OCI-LY7 (cell line): ENCODE data around the gene YPEL3. TPM values are rescaled to one million over a fixed set of nuclear protein-coding genes. Genes with fewer than 3 reads are reported as not detected.
A peak's percentile ranks its signal among the peaks of the same experiment; 100 is the strongest.

Experiments
- BruUV-seq: library from RNA; stranded (reverse); fragments of 400-500 nt; replicated peaks from 2 replicates; lab custom pipeline; 2021; lab: Mats Ljungman, UMichigan
- CTCF ChIA-PET: fragments of 300-600 bp; sonication (Branson Sonifier 250); formaldehyde crosslinking; loops from one replicate; lab custom pipeline; 2022; ENCODE audit warnings: antibody characterized with exemption; ENCODE audit not compliant: unreplicated experiment; lab: Charles Lee
- POLR2A ChIA-PET: fragments of 300-600 bp; sonication (Branson Sonifier 250); formaldehyde crosslinking; loops from one replicate; lab custom pipeline; 2022; ENCODE audit warnings: antibody characterized with exemption; lab: Charles Lee
- DNase-seq: peaks from one replicate; pipeline ENCODE4 v3.0.0-alpha.2; 2015; ENCODE audit warnings: low spot score
- H2AFZ ChIP-seq: fragments of 200-600 bp; sonication (generic), shearing (Covaris generic); 2 replicates; pipeline ENCODE4 v1.6.1; 2014; ENCODE audit warnings: mild to moderate bottlenecking, antibody characterized with exemption, low read length, moderate library complexity
- H3K27ac ChIP-seq: fragments of 200-600 bp; sonication (generic); 2 replicates; pipeline ENCODE4 v1.5.1; 2014; ENCODE audit warnings: mixed run types, low read depth, mild to moderate bottlenecking, moderate library complexity, low read length, inconsistent platforms; ENCODE audit not compliant: poor library complexity, severe bottlenecking
- H3K36me3 ChIP-seq: fragments of 200-600 bp; sonication (generic); 2 replicates; pipeline ENCODE4 v1.6.1; 2014; ENCODE audit warnings: mild to moderate bottlenecking, antibody characterized with exemption, low read length, moderate library complexity, mixed read lengths; ENCODE audit not compliant: insufficient read depth
- H3K4me1 ChIP-seq: fragments of 200-600 bp; sonication (generic); 2 replicates; pipeline ENCODE4 v1.5.1; 2014; ENCODE audit warnings: mild to moderate bottlenecking, low read length; ENCODE audit not compliant: insufficient read depth, poor library complexity, severe bottlenecking
- H3K4me2 ChIP-seq: fragments of 200-600 bp; sonication (generic); 2 replicates; pipeline ENCODE4 v1.6.1; 2014; ENCODE audit warnings: mild to moderate bottlenecking, low read length
- H3K4me3 ChIP-seq: fragments of 200-600 bp; sonication (generic); 2 replicates; pipeline ENCODE4 v1.5.1; 2014; ENCODE audit warnings: mild to moderate bottlenecking, low read depth, low read length; ENCODE audit not compliant: poor library complexity, severe bottlenecking
- H3K79me2 ChIP-seq: fragments of 200-600 bp; sonication (generic); 2 replicates; pipeline ENCODE4 v1.6.1; 2016; ENCODE audit warnings: low read depth, mild to moderate bottlenecking, low read length, moderate library complexity, mixed read lengths; ENCODE audit not compliant: insufficient read depth
- H3K9me2 ChIP-seq: fragments of 200-600 bp; sonication (generic); 2 replicates; pipeline ENCODE4 v1.6.1; 2016; ENCODE audit warnings: mild to moderate bottlenecking, low read length, mixed read lengths; ENCODE audit not compliant: insufficient read depth
- H3K9me3 ChIP-seq: fragments of 200-600 bp; sonication (generic); 2 replicates; pipeline ENCODE4 v1.6.1; 2014; ENCODE audit warnings: mild to moderate bottlenecking, mixed run types, low read length, mixed read lengths
- H4K20me1 ChIP-seq: fragments of 200-600 bp; sonication (generic); 2 replicates; pipeline ENCODE4 v1.6.1; 2014; ENCODE audit warnings: mild to moderate bottlenecking, antibody characterized with exemption, low read length, moderate library complexity, mixed read lengths; ENCODE audit not compliant: insufficient read depth
- EZH2phosphoT487 ChIP-seq: fragments of 200-600 bp; sonication (generic); IDR thresholded peaks from 2 replicates; pipeline ENCODE4 v1.6.1; 2018; ENCODE audit warnings: low read depth, borderline replicate concordance, mild to moderate bottlenecking, mixed run types, antibody characterized with exemption, low read length, moderate library complexity, mixed read lengths
- intact Hi-C: fragments of 100-400 bp; cut with micrococcal nuclease; formaldehyde crosslinking; loops from one replicate; pipeline ENCODE4 v1.10.0; 2022; ENCODE audit not compliant: unreplicated experiment
- total RNA-seq, 2 experiments: library from RNA; depleted of rRNA in 1 of 2; stranded (reverse); fragments of >200 nt in 1 of 2; shearing (Covaris generic) in 1 of 2; gene quantifications; 2 replicates each; pipeline ENCODE4 v1.2.3, GENCODE V29; 2014 to 2022
- TF ChIP-seq, protein P1 (sequence below): fragments of 200-600 bp; sonication (generic); conservative IDR thresholded peaks from 2 replicates; pipeline ENCODE4 v1.5.1; 2014; ENCODE audit warnings: mild to moderate bottlenecking, antibody characterized with exemption, low read length, moderate library complexity, mixed read lengths

Gene YPEL3
- total RNA-seq, 2 experiments from 2014 or later: 17.5 to 34.5 TPM

DNA sequence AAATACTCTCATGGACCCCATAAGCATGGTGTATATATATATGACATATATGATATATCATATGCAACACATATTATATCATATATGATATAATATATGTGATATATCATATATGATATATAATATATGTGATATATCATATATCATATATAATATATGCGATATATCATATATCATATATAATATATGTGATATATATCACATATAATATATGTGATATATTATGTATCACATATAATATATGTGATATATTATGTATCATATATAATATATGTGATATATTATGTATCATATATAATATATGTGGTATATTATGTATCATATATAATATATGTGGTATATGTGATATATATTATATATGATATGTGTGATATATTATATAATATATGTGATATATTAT, 48.9 kb upstream of the YPEL3 start:
- Histone ChIP-seq H3K4me3 (no peak overlapping the region), H3K79me2 (no peaks in the 10 kb centered on the region), H3K36me3 (no peaks in the 10 kb centered on the region), H3K4me1 (peaks cover 8% of the 10 kb centered on the region), H4K20me1 (no peaks in the 10 kb centered on the region), H3K27ac (no peak overlapping the region), H2AFZ (no peak overlapping the region), H3K9me2 (no peaks in the 10 kb centered on the region), H3K9me3 (peaks cover 13% of the 10 kb centered on the region), H3K4me2 (no peak overlapping the region)
- CTCF ChIA-PET: no interaction called here
- intact Hi-C loops: no loop called here
- DNase-seq: no peak
- TF ChIP-seq EZH2phosphoT487: no peak
- TF ChIP-seq, protein P1, sequence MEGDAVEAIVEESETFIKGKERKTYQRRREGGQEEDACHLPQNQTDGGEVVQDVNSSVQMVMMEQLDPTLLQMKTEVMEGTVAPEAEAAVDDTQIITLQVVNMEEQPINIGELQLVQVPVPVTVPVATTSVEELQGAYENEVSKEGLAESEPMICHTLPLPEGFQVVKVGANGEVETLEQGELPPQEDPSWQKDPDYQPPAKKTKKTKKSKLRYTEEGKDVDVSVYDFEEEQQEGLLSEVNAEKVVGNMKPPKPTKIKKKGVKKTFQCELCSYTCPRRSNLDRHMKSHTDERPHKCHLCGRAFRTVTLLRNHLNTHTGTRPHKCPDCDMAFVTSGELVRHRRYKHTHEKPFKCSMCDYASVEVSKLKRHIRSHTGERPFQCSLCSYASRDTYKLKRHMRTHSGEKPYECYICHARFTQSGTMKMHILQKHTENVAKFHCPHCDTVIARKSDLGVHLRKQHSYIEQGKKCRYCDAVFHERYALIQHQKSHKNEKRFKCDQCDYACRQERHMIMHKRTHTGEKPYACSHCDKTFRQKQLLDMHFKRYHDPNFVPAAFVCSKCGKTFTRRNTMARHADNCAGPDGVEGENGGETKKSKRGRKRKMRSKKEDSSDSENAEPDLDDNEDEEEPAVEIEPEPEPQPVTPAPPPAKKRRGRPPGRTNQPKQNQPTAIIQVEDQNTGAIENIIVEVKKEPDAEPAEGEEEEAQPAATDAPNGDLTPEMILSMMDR: no peak
- POLR2A ChIA-PET: no interaction called here
- no TSS peak for BruUV-seq

DNA sequence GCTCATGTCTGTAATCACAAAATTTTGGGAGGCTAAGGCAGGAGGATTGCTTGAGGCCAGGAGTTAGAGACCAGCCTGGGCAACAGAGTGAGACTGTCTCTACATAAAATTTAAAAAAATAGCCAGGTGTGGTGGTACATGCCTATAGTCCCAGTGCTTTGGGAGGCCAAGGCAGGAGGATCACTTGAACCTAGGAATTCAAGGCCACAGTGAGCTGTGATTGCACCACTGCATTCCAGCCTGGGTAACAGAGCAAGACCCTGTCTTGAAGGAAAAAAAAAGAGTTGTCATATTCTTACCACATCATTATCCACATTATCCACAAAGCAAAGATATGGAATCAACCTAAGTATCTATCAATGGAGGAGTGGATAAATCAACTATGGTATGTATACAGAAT, 48.0 kb upstream of the YPEL3 start:
- no TSS peak for BruUV-seq
- Histone ChIP-seq H4K20me1 (no peaks in the 10 kb centered on the region), H2AFZ (no peak overlapping the region), H3K4me3 (no peak overlapping the region), H3K36me3 (no peaks in the 10 kb centered on the region), H3K4me1 (peaks cover 14% of the 10 kb centered on the region), H3K79me2 (no peaks in the 10 kb centered on the region), H3K9me3 (peaks cover 5% of the 10 kb centered on the region), H3K27ac (no peak overlapping the region), H3K9me2 (no peaks in the 10 kb centered on the region), H3K4me2 (no peak overlapping the region)
- ChIA-PET POLR2A (no interaction called here), CTCF (no interaction called here)
- DNase-seq: no peak
- intact Hi-C loops: no loop called here
- TF ChIP-seq, protein P1: no peak
- TF ChIP-seq EZH2phosphoT487: no peak

DNA sequence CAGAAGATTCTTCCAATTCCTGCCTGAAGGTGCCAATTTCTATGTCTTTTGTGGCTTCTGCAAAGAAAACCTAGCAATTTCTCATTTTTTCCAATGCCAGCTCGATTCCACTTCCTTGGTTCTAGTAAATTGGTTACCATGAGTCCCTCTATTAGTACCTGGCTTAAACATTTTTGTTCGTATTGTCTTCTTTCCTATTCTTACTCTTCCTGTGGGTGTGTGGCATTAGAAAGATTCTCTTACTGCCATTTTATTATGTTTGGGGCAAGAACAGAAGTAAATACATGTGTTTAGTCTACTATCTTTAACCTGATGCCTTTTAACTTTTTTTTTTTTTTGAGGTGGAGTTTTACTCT, 47.3 kb upstream of the YPEL3 start:
- H3K36me3 ChIP-seq: no peaks in the 10 kb centered on the region
- no peak overlapping the region for H3K4me3 ChIP-seq
- H3K79me2 ChIP-seq: no peaks in the 10 kb centered on the region
- TF ChIP-seq, protein P1: peak; percentile 41; the same call in 1 of the 2 replicates
- TF ChIP-seq EZH2phosphoT487: no peak
- ChIA-PET POLR2A (no interaction called here), CTCF (no interaction called here)
- BruUV-seq: no TSS peak
- H3K9me2 ChIP-seq: no peaks in the 10 kb centered on the region
- DNase-seq: no peak
- no peak overlapping the region for H3K27ac ChIP-seq
- peaks cover 14% of the 10 kb centered on the region for H3K4me1 ChIP-seq
- no peak overlapping the region for H3K4me2 ChIP-seq
- no peaks in the 10 kb centered on the region for H3K9me3 ChIP-seq
- intact Hi-C loops: no loop called here
- H4K20me1 ChIP-seq: no peaks in the 10 kb centered on the region
- H2AFZ ChIP-seq: peak overlapping the region; percentile 30; the same call in 1 of the 2 replicates
